ENCODE measurements around the gene CBFB.

DNA sequence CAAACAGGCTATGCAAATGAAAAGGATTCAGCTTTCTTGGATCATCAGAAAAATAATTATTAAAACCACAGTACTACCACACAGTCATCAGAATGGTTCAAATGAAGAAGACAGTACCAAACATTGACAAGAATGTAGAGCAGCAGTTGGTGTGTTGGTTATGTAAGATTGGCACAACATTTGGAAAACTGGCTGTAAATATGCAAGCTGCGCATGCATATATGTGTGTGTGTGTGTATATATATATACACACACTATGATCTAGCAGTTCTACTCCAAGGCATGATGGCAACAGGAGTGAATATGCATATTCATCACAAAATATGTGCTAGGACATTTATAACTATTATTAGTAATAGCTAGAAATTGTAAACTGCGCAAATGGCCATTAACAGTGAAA, 46.4 kb downstream of the CBFB start:
- TF ChIP-seq BHLHE40 (IDR thresholded peaks at IDR 0.05; ENCODE audit: borderline replicate concordance) (no peak), CTBP1 (IDR thresholded peaks at IDR 0.05; ENCODE audit: borderline replicate concordance) (no peak), TARDBP (IDR thresholded peaks at IDR 0.05) (no peak)
